Measurements from ENCODE around the gene CHRFAM7A. TPM values are rescaled to one million over a fixed set of nuclear protein-coding genes. Genes with fewer than 3 reads are reported as not detected.
"Not testable (repeated sequence)": the region's sequence is repeated elsewhere in the genome, so short reads cannot be mapped to it uniquely, and the experiment has no call there.

Gene CHRFAM7A
- total RNA-seq = 3.8 and 8.6 TPM in 2 replicates

DNA sequence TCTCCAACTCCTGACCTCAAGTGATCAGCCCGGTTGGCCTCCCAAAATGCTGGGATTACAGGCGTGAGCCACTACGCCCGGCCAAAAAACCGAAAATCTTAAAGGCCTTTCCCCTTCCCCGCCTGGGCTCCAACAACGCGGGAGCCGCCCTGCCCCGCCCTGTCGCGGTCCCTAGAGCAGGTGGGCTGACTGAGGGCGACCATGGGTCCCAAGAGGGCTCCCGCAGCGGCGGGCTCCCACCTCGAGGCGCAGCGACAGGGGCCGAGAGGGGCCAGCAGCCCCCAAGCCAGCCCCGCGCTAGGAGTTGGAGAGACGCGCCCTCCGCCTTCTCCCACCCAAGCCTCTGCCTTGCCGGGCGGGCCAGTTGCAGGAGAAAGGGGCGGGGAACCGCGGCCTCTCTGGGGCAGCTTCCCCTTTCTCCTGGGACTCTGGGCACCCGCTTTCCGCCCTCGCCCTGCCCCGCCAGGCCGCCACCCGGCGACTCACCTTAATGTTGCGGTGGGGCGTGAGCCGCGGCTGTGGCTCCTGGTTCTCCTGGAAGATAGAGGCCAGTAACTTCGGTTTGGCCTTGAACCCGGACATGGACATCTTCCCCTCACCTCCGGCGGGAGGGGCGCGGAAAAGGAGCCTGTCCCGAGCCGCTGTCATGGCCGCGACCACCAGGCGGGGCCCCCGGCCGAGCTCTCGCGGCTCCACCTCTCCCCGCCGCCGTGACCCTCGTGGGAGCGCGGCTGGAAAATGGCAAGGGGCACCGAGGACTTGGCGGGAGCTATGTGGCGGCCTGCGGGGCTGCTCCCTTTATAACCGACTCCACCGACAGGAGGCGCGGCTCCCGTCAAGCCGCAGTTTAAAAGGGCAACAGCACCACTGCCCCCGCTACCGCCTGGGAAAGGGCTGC, at the start of gene CHRFAM7A:
CHRFAM7A (minus strand) TSS at position 775 of the 898 bp plus-strand sequence. CDS start 10,189 bp downstream, outside the sequence.
- DNase-seq (ENCODE audit: low read depth, low spot score) = not testable (repeated sequence)

DNA sequence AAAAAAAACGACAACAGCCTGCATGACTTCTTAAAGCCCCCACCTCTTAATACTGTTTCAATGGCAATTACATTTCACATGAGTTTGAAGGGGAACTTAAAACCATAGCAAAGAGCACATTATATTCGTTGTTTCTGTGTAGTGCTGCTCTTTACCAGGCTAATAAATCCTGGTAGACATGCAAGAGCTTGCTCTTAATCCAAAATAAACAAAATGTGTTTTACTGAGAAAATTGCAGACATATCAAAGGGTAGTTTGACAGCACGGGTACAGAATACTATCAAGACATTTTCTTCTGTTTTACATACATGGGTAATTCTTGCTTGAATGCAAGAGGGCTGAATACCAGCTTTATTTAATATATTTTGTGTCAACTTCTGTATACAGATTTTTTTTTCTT, 45.0 kb upstream of the CHRFAM7A start:
- not testable (repeated sequence) for DNase-seq (ENCODE audit: low read depth, low spot score)

DNA sequence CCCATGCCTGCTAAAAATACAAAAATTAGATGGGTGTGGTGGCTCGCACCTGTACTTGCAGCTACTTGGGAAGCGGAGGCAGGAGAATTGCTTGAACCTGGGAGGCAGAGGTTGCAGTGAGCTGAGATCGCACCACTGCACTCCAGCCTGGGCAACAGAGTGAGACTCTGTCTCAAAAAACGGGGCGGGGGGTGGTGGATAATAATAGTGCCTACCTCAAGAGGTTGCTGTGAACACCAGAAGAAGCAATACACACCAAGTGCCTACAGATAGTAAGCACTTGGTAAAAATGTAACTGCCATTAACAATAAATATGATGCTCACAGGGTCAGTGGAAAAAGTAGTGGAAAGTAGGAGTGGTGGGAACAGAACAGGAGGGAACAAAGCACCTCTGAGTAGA, 42.5 kb upstream of the CHRFAM7A start:
- DNase-seq (ENCODE audit: low read depth, low spot score) = not testable (repeated sequence)

DNA sequence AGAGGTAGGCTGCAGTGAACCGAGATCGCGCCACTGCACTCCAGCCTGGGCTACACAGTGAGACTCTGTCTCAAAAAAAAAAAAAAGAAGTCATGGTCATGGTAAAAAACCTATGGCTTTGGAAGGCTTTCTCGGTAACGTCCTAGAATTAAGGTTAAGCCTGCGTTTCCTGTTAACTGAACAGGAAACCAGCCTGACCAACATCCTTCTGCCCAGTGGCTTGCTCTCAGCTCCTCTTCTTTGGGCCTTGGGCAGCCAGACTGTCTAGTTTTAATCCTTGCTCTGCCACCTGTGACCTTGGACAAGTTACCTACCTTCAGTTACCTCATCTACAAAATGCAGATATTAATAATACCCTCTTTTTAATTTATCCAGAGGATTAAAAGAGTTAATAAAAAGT, 27.4 kb upstream of the CHRFAM7A start:
- DNase-seq (ENCODE audit: low read depth, low spot score) = not testable (repeated sequence)

DNA sequence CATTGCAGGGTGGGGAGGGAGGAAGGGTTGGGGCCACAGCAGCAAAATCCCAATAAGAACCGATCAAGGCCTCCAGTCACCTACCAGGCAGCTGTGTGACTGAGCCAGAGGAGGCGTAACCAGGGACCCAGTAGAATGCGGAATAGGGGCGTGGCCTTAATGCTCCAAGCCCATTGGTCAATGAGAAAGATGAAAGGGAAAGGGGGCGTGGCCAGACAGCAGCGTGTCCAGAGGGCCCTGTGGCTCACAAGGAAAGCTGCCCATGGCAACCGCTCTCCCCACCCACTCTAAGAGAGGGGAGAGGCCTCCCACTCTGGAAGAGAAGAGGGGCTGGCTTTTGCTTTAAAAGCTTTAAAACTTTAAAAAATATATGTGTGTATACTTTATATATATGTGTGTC, 20.8 kb upstream of the CHRFAM7A start, which contains the start of gene GOLGA8R:
GOLGA8R (minus strand) TSS at position 101 of the 400 bp plus-strand sequence; CDS start at position 3, 98 bp downstream.
- DNase-seq (ENCODE audit: low read depth, low spot score) = not testable (repeated sequence)

DNA sequence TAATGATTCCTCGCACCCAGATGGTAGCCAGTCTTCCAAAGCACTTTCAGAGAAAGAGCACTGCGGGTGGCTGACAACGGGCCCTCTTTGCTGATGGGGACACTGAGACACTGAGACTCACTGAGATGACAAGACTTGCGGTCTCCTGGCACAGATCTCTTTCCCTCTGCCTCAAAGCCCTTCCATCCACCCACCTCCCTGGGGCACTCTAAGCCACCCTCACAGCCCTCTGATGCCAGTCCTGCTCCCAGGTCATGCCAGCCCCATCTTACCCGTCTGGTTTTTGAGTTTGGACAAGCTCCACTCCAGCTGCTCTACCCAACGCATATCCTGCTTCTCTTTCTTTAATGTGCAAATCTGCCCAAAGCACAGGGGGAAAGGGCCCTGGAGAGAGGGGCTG, 14.3 kb upstream of the CHRFAM7A start:
- DNase-seq (ENCODE audit: low read depth, low spot score) = not testable (repeated sequence)

DNA sequence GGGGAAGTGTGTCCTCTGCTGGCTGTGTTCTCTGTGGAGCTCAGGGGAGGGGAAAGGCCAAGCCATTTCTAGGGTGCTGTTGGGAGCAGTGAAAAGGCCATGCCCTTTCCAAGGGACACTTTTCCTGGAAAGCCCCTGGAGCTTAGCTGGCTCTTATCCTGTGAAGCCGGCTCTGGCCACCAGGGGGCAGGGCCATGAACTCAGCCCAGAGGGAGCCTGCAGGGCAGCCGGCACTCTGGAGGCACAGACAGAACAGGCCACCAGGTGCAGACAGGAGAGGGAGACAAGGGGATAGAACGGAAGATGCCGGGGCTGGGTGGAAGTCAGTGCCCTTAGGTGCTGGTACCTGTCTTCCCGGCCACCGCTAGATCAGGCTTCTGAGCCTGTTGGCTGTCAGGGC, 5.6 kb upstream of the CHRFAM7A start:
- DNase-seq (ENCODE audit: low read depth, low spot score) = not testable (repeated sequence)

DNA sequence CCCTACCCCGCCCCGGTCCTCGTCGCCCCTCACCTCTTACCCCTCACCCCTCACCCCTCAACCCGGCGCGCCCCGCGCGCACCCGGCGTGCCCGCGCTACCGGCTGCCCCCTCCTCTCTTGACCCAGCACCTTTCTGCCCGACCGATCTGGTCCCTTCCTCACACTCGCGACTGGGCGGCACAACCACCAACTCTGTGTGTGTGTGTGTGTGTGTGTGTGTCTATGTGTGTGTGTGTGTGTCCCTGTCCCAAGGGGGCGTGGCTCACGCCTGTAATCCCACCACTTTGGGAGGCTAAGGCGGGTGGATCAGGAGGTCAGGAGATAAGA, 288 bp upstream of the CHRFAM7A start:
- DNase-seq (ENCODE audit: low read depth, low spot score) = not testable (repeated sequence)

DNA sequence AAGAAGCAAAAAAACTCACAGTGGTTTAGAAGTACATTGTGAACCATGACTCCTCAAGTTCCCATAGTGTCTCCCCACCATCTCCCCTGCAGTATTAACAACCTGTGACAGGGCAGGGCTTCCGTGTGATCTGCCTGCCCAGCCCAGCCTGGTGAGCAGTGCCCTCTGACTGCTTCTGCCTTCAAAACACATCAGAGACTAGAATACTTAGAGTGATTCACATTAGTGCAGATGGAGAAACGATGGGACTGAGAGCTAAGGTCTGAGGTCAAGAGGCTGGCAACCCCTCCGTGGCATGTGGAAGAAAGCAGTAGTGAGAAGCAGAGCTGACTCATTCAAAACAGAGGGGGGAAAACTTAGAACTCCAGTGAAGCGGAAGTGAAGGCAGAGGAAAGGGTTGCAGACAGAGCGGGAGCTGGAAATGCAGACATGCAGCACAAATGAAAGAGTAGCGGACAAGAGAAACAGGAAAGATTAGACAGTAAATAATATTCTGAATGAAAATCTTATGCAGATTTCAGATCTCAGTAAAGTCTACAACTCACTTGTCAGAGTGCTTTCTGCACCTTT, 6.9 kb downstream of the CHRFAM7A start:
- DNase-seq (ENCODE audit: low read depth, low spot score) = not testable (repeated sequence)

DNA sequence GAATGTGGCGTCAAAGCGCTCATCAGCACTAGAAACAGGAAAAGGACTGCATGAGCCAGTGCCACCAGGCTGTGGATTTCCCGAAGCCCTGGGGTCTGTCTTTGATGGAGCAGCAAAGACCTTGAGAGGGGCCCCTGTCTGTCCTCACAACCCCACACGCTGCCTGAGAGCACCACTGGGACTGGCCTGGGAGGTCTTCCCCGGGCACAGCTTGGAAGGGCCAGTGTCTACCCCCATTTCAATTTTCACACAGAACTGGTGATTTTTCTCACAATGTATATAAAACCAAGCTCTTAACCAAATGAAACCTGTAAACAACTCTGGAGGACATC, 16.3 kb downstream of the CHRFAM7A start:
- not testable (repeated sequence) for DNase-seq (ENCODE audit: low read depth, low spot score)

DNA sequence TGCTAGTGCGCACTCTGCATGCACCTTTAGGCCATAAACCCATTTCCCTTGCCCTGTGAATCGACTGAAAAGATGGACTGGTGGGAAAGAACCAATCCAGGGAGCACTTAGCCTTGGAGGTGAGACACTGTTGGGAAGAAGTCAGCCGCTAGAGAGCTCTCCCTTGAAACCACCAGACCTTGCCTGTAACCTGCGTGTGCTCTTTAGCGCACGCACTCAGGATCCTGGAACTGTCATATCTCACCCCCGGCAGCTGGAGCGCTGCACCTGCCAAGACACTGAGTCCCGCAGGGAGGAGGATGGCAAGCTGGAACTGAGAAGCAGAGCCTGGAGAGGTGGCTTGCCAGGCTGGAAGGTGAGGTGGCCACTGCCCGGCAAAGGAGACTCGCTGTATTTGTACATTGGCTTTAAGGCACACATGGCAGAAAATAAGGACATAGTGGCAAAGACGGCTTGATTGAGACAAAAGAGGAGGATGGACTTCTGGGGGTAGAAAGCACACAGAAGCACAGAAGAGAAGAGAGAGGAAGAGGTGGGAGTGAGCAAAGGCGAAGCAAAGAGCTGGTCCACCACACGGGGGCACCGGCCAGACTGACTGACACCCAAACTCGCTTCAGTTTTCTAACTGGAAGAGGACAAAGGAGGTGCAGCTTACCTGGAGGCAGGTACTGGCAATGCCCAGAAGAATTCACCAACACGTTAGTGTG, 16.8 kb downstream of the CHRFAM7A start:
- DNase-seq (ENCODE audit: low read depth, low spot score) = not testable (repeated sequence)

DNA sequence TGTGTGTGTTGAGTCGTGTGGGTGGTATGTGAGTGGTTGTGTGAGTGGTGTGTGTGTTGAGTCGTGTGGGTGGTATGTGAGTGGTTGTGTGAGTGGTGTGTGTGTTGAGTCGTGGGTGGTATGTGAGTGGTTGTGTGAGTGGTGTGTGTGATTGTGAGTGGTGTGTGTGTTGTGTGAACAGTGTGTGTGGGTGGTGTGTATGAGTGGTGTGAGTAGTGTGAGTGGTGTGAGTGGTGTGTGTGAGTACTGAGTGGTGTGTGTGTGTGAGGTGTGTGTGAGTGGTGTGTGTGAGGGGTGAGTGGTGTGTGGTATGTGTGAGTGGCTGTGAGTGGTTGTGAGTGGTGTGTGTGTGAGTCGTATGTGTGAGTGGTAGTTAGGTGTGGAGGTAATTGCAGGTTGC, 17.5 kb downstream of the CHRFAM7A start:
- not testable (repeated sequence) for DNase-seq (ENCODE audit: low read depth, low spot score)

DNA sequence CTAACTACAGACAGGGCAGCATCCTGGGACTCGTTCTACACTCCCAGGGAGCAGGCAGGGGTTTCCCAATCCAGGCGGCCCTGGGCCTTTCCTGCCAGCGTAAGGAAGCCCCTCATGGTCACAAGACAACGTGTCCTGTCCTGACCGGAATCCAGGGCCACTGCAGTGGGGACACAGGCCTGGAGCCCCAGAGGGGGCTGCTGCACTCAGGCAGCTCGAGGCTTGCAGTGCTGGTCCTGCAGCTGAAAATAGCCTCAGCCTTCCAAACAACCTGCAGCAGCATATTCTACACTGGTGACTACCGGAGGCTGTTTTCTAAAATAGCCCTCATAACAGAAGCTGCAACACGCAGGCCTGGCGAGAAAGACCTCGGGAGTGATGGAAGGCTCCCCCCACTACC, 18.5 kb downstream of the CHRFAM7A start:
- DNase-seq (ENCODE audit: low read depth, low spot score) = not testable (repeated sequence)

DNA sequence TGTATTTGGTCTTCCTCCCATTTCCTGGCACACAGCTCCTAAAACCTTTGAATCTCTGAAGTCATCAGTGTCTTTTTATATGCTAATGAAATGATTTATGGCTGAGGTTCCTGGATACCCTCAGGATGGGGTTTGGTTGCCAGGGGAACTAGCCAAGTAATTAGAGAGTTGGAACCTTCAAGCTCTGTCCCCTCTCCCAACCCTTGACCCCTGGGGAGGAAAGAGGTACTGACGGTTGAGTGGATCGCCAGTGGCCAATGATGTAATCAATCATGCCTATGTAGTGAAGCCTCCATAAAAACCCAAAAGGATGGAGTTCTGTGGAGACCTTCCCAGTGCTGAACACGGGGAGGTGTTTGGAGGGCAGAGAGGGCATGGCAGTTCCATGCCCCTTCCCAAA, 25.1 kb downstream of the CHRFAM7A start:
- DNase-seq (ENCODE audit: low read depth, low spot score) = not testable (repeated sequence)

DNA sequence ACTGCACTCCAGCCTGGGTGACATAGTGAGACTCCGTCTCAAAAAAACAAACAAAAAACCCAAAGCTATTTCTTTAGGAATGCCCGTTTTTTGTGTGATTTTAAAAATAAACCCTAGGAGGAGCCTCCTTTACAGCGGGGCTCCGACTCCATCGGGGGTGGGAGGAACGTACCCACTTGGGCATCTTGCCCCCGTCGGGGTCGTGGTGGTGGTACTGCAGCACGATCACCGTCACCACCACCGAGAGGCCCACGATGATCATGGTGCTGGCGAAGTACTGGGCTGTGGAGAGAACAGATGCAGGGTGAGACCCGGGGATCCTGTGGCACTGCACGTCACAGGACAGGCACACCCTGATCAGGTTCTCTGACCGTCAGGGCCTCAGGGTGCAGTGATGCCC, 26.1 kb downstream of the CHRFAM7A start:
- not testable (repeated sequence) for DNase-seq (ENCODE audit: low read depth, low spot score)

DNA sequence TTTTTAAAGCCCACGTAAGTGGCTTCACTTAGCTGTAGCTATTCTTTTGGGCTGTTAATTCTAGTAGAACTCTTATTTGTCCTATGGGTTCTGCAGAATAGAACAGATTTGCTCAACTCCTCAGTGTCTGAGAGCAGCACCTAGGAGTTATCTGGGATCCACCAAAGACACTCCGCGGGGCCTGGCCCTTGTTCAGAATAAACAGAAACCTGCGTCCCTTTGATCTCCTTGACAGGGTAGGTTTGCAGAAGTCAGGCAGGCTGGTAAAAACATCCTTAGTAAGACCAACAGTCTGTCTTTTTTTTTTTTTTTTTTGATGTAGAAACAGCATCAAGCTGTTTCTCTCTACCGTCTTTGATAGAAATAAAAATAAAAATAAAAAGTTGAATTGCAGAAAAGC, 31.9 kb downstream of the CHRFAM7A start:
- DNase-seq (ENCODE audit: low read depth, low spot score) = not testable (repeated sequence)

DNA sequence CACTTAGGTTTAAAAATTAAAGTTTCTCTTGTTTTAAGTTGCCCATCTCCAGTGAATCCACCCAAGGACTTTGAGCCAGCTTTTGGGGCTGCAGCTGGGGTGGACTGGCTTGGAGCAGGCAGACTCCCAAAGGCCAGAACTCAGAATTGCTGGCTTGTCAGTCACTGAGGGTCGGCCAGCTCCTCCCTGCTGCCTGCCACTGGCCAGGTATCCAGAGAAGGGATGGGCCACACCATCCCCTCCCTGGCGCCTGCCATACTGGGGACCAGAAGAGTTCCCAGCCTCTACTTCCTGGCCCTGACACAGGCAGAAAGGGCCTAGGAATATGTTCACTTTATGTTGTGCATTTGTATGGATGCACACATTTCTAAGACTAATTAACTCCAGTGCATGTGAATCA, 32.4 kb downstream of the CHRFAM7A start:
- DNase-seq (ENCODE audit: low read depth, low spot score) = not testable (repeated sequence)

DNA sequence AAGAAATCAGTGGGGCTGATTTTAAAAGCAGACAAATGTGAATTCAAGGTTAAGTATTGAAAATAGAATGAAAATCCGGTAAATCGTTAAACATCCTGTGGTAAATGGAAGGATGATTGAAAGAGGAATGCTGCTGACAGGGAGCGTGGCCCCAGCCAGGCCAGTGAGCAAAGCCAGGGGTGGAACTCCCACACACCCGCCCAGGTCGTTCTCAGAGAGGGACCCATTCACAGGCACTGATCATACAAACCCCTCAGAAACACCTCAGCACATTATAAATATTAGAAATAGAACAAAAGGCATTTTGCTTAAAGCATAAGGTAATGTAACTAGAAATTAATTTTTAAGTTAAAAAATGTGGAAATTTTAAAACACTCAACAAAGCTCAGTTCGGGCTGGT, 38.3 kb downstream of the CHRFAM7A start:
- not testable (repeated sequence) for DNase-seq (ENCODE audit: low read depth, low spot score)

DNA sequence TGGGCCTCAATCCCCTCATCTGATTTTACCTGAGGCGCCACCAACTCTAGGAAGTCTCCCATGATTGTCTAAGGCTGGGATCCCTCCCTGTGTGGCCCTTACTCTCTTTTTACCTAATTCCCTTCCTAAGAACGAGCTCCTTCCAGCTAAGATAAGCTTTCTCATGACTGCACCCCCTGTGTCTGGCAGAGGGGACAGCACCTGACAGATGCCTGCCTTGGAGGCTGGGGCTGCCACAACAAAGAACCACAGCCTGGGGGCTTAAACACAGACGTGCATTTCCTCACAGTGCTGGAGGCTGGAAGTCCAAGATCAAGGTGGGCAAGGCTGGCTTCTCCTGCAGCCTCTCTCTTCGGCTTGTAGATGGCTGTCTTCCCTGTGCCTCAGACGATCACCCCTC, 43.5 kb downstream of the CHRFAM7A start:
- DNase-seq (ENCODE audit: low read depth, low spot score) = not testable (repeated sequence)

DNA sequence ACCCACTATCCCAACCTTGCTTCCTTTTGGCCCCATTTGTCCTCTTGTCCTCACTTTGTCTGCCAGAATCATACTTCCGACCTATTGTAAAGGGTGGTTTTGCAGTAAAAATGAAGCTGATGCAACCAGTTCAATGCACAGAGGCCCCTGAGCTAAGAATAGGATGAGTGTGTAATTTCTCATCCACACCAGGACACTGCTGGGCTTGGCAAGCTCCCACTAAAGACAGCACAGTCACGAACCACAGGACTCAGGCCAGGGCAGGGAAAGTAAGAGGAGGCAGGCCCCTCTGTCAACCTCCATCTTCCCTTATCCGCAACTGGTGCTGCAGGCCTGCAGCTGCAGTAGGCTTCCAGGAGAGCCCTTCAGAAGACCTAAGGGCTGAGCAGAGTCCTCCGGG, 56.8 kb downstream of the CHRFAM7A start:
- DNase-seq (ENCODE audit: low read depth, low spot score) = not testable (repeated sequence)

DNA sequence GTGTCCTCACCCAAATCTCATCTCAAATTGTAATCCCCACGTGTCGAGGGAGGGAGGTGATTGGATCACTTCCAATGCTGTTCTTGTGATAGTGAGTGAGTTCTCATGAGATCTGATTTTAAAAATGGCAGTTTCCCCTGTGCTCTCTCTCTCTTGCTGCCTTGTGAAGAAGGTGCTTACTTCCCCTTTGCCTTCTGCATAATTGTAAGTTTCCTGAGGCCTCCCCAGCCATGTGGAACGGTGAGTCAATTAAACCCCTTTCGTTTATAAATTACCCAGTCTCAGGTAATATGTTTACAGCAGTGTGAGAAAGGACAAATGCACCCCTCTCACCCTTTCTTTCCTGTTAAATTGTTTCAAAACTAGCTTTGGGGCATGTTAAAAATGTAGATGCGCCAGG, 59.2 kb downstream of the CHRFAM7A start:
- DNase-seq (ENCODE audit: low read depth, low spot score) = not testable (repeated sequence)

DNA sequence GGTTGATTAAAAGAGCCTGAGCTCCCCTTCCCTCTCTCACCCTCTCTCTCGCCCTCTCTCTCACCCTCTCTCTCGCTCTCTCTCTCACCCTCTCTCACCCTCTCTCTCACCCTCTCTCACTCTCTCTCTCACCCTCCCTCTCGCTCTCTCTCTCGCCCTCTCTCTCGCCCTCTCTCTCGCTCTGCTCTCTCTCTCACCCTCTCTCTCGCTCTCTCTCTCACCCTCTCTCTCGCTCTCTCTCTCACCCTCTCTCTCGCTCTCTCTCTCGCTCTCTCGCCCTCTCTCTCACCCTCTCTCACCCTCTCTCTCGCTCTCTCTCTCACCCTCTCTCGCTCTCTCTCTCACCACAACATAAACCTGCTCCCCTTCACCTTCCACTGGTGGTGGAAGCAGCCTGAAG, 67.2 kb downstream of the CHRFAM7A start:
- not testable (repeated sequence) for DNase-seq (ENCODE audit: low read depth, low spot score)

All from pulmonary artery endothelial cell (primary cell).